Measurements from ENCODE around the gene GAL.

GAL gene

DNA sequence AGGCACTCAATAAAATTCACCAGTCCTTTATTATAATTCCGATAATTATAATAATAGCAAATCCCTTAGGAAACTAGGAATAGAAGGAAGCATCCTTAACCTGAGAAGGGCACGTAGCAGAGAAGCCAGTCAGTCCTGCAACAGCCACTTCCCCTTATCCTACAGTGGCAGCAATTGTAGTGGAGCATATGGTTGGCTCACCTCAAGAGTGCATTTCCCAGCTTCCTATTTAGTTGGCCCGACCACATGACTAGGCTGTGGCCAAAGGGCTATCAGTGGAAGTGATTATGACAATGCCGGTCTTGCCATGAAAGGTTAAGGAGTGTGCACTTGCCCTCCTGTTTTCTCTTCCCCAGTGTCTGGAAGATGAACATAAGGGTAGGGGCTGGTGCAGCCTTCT, 39.9 kb downstream of the GAL start:
- Histone ChIP-seq H4K91ac (ENCODE audit: low read depth, low read length) (no peak overlapping the region), H3K4ac (ENCODE audit: low read depth, low read length) (no peak overlapping the region), H3K27ac (ENCODE audit: low read depth, low read length) (no peak overlapping the region), H3K79me1 (ENCODE audit: low read length) (no peaks in the 10 kb centered on the region), H2AK5ac (ENCODE audit: low read length) (no peak overlapping the region), H3K14ac (ENCODE audit: low read length) (no peak overlapping the region), H3K27me3 (ENCODE audit: insufficient read depth, low read length) (no peaks in the 10 kb centered on the region), H3K9ac (ENCODE audit: low read length) (no peak overlapping the region), H2BK5ac (ENCODE audit: low read depth, low read length, poor library complexity) (no peak overlapping the region), H4K8ac (ENCODE audit: low read depth, low read length) (no peak overlapping the region), H4K12ac (ENCODE audit: low read depth, low read length) (no peak overlapping the region), H2AFZ (ENCODE audit: insufficient read depth, low read length, poor library complexity) (no peak overlapping the region), H3K9me3 (ENCODE audit: insufficient read depth, low read depth, low read length) (peaks cover 2% of the 10 kb centered on the region), H3K18ac (ENCODE audit: low read length) (no peak overlapping the region), H3K23ac (ENCODE audit: low read length) (no peak overlapping the region), H3K4me2 (ENCODE audit: low read length) (no peak overlapping the region), H3K36me3 (ENCODE audit: control insufficient read depth in 1 of 2, insufficient read depth in 2 of 2, low read length in 2 of 2) (no peaks in the 10 kb centered on the region), H2BK120ac (ENCODE audit: insufficient read depth, low read length, poor library complexity) (no peak overlapping the region), H2BK12ac (ENCODE audit: low read length) (no peak overlapping the region), H3K4me1 (ENCODE audit: control insufficient read depth in 1 of 2, insufficient read depth in 2 of 2, low read length in 2 of 2) (no peaks in the 10 kb centered on the region), H3K4me3 (ENCODE audit: low read depth, low read length) (no peak overlapping the region), H3K79me2 (ENCODE audit: control insufficient read depth, insufficient read depth, low read length, poor library complexity) (no peaks in the 10 kb centered on the region)
- no CpG with 5 or more reads among the region's 4 CpGs for WGBS (ENCODE audit: extremely low coverage, insufficient coverage, insufficient read length)
- no peak for DNase-seq

DNA sequence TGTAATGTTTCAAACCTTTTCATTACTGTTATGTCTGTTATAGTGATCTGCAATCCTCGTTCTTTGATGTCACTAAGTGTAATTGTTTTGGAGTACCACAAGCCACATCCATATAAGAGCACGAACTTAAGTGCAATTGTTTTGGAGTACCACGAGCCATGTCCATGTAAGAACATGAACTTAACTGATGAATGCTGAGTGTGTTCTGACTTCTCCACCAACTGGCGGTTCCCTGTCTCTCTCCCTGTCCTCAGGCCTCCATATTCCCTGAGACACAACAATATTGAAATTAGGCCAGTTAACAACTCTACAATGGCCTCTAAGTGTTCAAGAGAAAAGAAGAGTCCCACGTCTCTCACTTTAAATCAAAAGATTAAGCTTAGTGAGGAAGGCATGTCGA, 43.4 kb downstream of the GAL start:
- Histone ChIP-seq H3K4ac (ENCODE audit: low read depth, low read length) (no peak overlapping the region), H3K14ac (ENCODE audit: low read length) (no peak overlapping the region), H3K9ac (ENCODE audit: low read length) (no peak overlapping the region), H3K79me2 (ENCODE audit: control insufficient read depth, insufficient read depth, low read length, poor library complexity) (no peaks in the 10 kb centered on the region), H4K91ac (ENCODE audit: low read depth, low read length) (no peak overlapping the region), H3K4me3 (ENCODE audit: low read depth, low read length) (no peak overlapping the region), H2BK12ac (ENCODE audit: low read length) (no peak overlapping the region), H3K9me3 (ENCODE audit: insufficient read depth, low read depth, low read length) (no peaks in the 10 kb centered on the region), H3K23ac (ENCODE audit: low read length) (no peak overlapping the region), H3K18ac (ENCODE audit: low read length) (no peak overlapping the region), H4K8ac (ENCODE audit: low read depth, low read length) (no peak overlapping the region), H3K27me3 (ENCODE audit: insufficient read depth, low read length) (no peaks in the 10 kb centered on the region), H3K36me3 (ENCODE audit: control insufficient read depth in 1 of 2, insufficient read depth in 2 of 2, low read length in 2 of 2) (no peaks in the 10 kb centered on the region), H2BK5ac (ENCODE audit: low read depth, low read length, poor library complexity) (no peak overlapping the region), H3K4me1 (ENCODE audit: control insufficient read depth in 1 of 2, insufficient read depth in 2 of 2, low read length in 2 of 2) (no peaks in the 10 kb centered on the region), H3K4me2 (ENCODE audit: low read length) (no peak overlapping the region), H3K27ac (ENCODE audit: low read depth, low read length) (no peak overlapping the region), H3K79me1 (ENCODE audit: low read length) (no peaks in the 10 kb centered on the region), H2BK120ac (ENCODE audit: insufficient read depth, low read length, poor library complexity) (no peak overlapping the region), H2AFZ (ENCODE audit: insufficient read depth, low read length, poor library complexity) (no peak overlapping the region), H2AK5ac (ENCODE audit: low read length) (no peak overlapping the region), H4K12ac (ENCODE audit: low read depth, low read length) (no peak overlapping the region)
- WGBS (ENCODE audit: extremely low coverage, insufficient coverage, insufficient read length) = no CpG with 5 or more reads among the region's 6 CpGs
- no peak for DNase-seq

DNA sequence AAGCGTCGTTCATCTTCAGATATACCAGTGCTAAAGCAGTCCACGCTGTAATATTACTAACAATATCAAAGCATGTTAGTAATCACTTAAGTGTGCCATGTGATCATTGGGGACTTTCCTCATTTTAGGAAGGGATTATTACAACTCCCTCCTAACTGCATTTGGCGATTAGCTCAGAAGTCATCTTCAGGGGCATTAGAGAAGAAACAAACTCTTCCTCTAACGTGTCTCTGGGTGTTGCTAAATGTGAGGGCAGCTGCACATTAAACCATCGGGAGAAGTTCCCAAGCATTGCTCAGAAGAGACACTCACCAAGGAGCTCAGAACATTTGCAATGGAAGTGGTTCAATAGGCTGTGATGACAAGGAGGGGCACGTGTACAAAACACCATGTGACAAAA, 49.8 kb downstream of the GAL start:
- H3K79me2 ChIP-seq (ENCODE audit: control insufficient read depth, insufficient read depth, low read length, poor library complexity) = no peaks in the 10 kb centered on the region
- H3K4me2 ChIP-seq (ENCODE audit: low read length) = no peak overlapping the region
- no CpG with 5 or more reads among the region's 7 CpGs for WGBS (ENCODE audit: extremely low coverage, insufficient coverage, insufficient read length)

DNA sequence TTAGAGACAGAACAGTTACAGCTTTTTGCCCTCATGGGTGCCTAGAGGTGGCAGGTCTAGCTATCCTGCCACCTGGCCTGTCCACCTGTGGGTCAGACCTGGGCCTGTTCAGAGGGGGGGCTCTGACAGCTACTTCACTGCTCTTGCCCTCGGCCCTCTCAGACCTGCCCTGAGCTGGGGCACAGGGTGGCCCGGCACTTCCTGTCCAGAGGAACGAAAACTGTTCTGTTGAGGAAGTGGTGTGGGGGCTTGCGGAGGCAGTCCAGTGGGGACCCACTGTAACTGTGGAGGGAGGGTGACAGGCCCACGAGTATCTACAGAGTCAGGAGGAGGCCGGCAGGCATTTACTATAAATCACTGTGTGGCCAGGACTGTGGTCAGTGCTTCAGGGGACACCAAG, 50.8 kb downstream of the GAL start:
- Histone ChIP-seq H3K14ac (ENCODE audit: low read length) (no peak overlapping the region), H2BK5ac (ENCODE audit: low read depth, low read length, poor library complexity) (no peak overlapping the region), H3K27ac (ENCODE audit: low read depth, low read length) (no peak overlapping the region), H3K27me3 (ENCODE audit: insufficient read depth, low read length) (no peaks in the 10 kb centered on the region), H3K79me1 (ENCODE audit: low read length) (no peaks in the 10 kb centered on the region), H4K91ac (ENCODE audit: low read depth, low read length) (no peak overlapping the region), H4K12ac (ENCODE audit: low read depth, low read length) (no peak overlapping the region), H3K4me3 (ENCODE audit: low read depth, low read length) (no peak overlapping the region), H2BK120ac (ENCODE audit: insufficient read depth, low read length, poor library complexity) (no peak overlapping the region), H4K8ac (ENCODE audit: low read depth, low read length) (no peak overlapping the region), H3K9ac (ENCODE audit: low read length) (no peak overlapping the region), H2BK12ac (ENCODE audit: low read length) (no peak overlapping the region), H3K23ac (ENCODE audit: low read length) (no peak overlapping the region), H3K9me3 (ENCODE audit: insufficient read depth, low read depth, low read length) (peaks cover 1% of the 10 kb centered on the region), H3K18ac (ENCODE audit: low read length) (no peak overlapping the region), H3K4me1 (ENCODE audit: control insufficient read depth in 1 of 2, insufficient read depth in 2 of 2, low read length in 2 of 2) (no peaks in the 10 kb centered on the region), H3K4ac (ENCODE audit: low read depth, low read length) (no peak overlapping the region), H3K4me2 (ENCODE audit: low read length) (no peak overlapping the region), H3K79me2 (ENCODE audit: control insufficient read depth, insufficient read depth, low read length, poor library complexity) (no peaks in the 10 kb centered on the region), H3K36me3 (ENCODE audit: control insufficient read depth in 1 of 2, insufficient read depth in 2 of 2, low read length in 2 of 2) (no peaks in the 10 kb centered on the region), H2AFZ (ENCODE audit: insufficient read depth, low read length, poor library complexity) (no peak overlapping the region), H2AK5ac (ENCODE audit: low read length) (no peak overlapping the region)
- DNase-seq = no peak
- WGBS (ENCODE audit: extremely low coverage, insufficient coverage, insufficient read length) = no CpG with 5 or more reads among the region's 6 CpGs

More for the DNA sequence above, 49.8 kb downstream of the GAL start:
- Histone ChIP-seq H4K12ac (ENCODE audit: low read depth, low read length) (no peak overlapping the region), H3K4me3 (ENCODE audit: low read depth, low read length) (no peak overlapping the region), H3K4me1 (ENCODE audit: control insufficient read depth in 1 of 2, insufficient read depth in 2 of 2, low read length in 2 of 2) (no peaks in the 10 kb centered on the region), H2BK120ac (ENCODE audit: insufficient read depth, low read length, poor library complexity) (no peak overlapping the region), H3K27me3 (ENCODE audit: insufficient read depth, low read length) (no peaks in the 10 kb centered on the region), H3K18ac (ENCODE audit: low read length) (no peak overlapping the region), H2BK12ac (ENCODE audit: low read length) (no peak overlapping the region), H2AK5ac (ENCODE audit: low read length) (no peak overlapping the region), H4K91ac (ENCODE audit: low read depth, low read length) (no peak overlapping the region), H2AFZ (ENCODE audit: insufficient read depth, low read length, poor library complexity) (no peak overlapping the region), H3K27ac (ENCODE audit: low read depth, low read length) (no peak overlapping the region), H3K36me3 (ENCODE audit: control insufficient read depth in 1 of 2, insufficient read depth in 2 of 2, low read length in 2 of 2) (no peaks in the 10 kb centered on the region), H2BK5ac (ENCODE audit: low read depth, low read length, poor library complexity) (no peak overlapping the region), H3K14ac (ENCODE audit: low read length) (no peak overlapping the region), H3K9ac (ENCODE audit: low read length) (no peak overlapping the region), H4K8ac (ENCODE audit: low read depth, low read length) (no peak overlapping the region), H3K9me3 (ENCODE audit: insufficient read depth, low read depth, low read length) (peaks cover 1% of the 10 kb centered on the region), H3K79me1 (ENCODE audit: low read length) (no peaks in the 10 kb centered on the region), H3K23ac (ENCODE audit: low read length) (no peak overlapping the region), H3K4ac (ENCODE audit: low read depth, low read length) (no peak overlapping the region)
- DNase-seq = no peak
